Activated CD4-positive, alpha-beta memory T cell treated with anti-CD3 and anti-CD28 coated beads, Interleukin-2, amount 10 ng/mL, durations not matched to agents 7 days and 5 days (primary cell): ENCODE measurements around the gene MYH7B. TPM values are rescaled to one million over a fixed set of nuclear protein-coding genes. Genes with fewer than 3 reads are reported as not detected.

Experiments used
- total RNA-seq, 2 experiments: library from RNA; stranded (reverse); gene quantifications; one replicate each; pipeline ENCODE4 v1.2.3, GENCODE V29; 2021

MYH7B gene
- total RNA-seq, 2 experiments from 2014 or later = 0.08 to 0.15 TPM

Other genes starting within 250 kb of the MYH7B start
- gene NCOA6, start 130.2 kb upstream of the MYH7B start, total RNA-seq = 10 to 100 TPM; 28.9 to 29.8 TPM
- 1 to 10 TPM; 5.7 to 5.9 TPM for gene GGT7, start 83.0 kb upstream of the MYH7B start, total RNA-seq
- gene ACSS2, start 79.3 kb upstream of the MYH7B start, total RNA-seq = 10 to 100 TPM; 43.5 to 47.5 TPM
- 10 to 100 TPM; 54.2 to 60.0 TPM for gene GSS, start 62 bp upstream of the MYH7B start, total RNA-seq
- gene TRPC4AP, start 136.9 kb downstream of the MYH7B start, total RNA-seq = 10 to 100 TPM; 63.5 to 65.7 TPM
- 10 to 100 TPM; 29.7 to 30.5 TPM for gene EDEM2, start 191.5 kb downstream of the MYH7B start, total RNA-seq
- under 1 TPM; 0.88 to 0.95 TPM for gene PROCR, start 216.2 kb downstream of the MYH7B start, total RNA-seq